Epithelial cell of proximal tubule (primary cell): ENCODE measurements around the gene AIFM3. TPM values are rescaled to one million over a fixed set of nuclear protein-coding genes. Genes with fewer than 3 reads are reported as not detected.

ENCODE experiments used
- DNase-seq: peaks from one replicate; pipeline ENCODE4 v3.0.0-alpha.2; 2011; ENCODE audit warnings: low read depth
- H3K4me3 ChIP-seq: 2 replicates; pipeline ENCODE4 v1.5.1; 2011; ENCODE audit warnings: low read depth, mild to moderate bottlenecking, low read length
- CTCF ChIP-seq: conservative IDR thresholded peaks from 2 replicates; pipeline ENCODE4 v1.5.1; 2012; ENCODE audit warnings: low read depth, mild to moderate bottlenecking, low read length
- total RNA-seq: library from RNA; depleted of rRNA; stranded (reverse); fragments of >200 nt; gene quantifications from 2 replicates; pipeline ENCODE4 v1.2.3, GENCODE V29; 2015

AIFM3 gene
- total RNA-seq, 1 donor from 2014 or later: 1.8 TPM

GRCh38 chr22:20949698-20950183, 17.3 kb upstream of the AIFM3 start:
- TF ChIP-seq CTCF: no peak
- no peak for DNase-seq
- H3K4me3 ChIP-seq: no peak overlapping the region

GRCh38 chr22:20951151-20951931, 15.7 kb upstream of the AIFM3 start:
- no peak overlapping the region for H3K4me3 ChIP-seq
- no peak for DNase-seq
- TF ChIP-seq CTCF: no peak

- TF ChIP-seq CTCF: no peak
- DNase-seq: no peak
Observed at GRCh38 chr22:20951932-20952380, 15.1 kb upstream of the AIFM3 start.

GRCh38 chr22:20952544-20953341, 14.3 kb upstream of the AIFM3 start:
- no peak overlapping the region for H3K4me3 ChIP-seq
- no peak for TF ChIP-seq CTCF
- DNase-seq: no peak

More at GRCh38 chr22:20951932-20952380, 15.1 kb upstream of the AIFM3 start:
- no peak overlapping the region for H3K4me3 ChIP-seq

GRCh38 chr22:20953342-20953608, 13.8 kb upstream of the AIFM3 start:
- no peak for TF ChIP-seq CTCF
- DNase-seq: no peak
- no peak overlapping the region for H3K4me3 ChIP-seq

- H3K4me3 ChIP-seq: no peak overlapping the region
- DNase-seq: peak; percentile 59
Observed at GRCh38 chr22:20953668-20954500, 13.2 kb upstream of the AIFM3 start.

More at GRCh38 chr22:20953668-20954500, 13.2 kb upstream of the AIFM3 start:
- TF ChIP-seq CTCF: no peak
